HG02981 (cell line): Measurements from ENCODE around the gene ATG7.
"Not testable (repeated sequence)": the region's sequence is repeated elsewhere in the genome, so short reads cannot be mapped to it uniquely, and the experiment has no call there.

Source experiments
- ATAC-seq: cut with Tn5 transposase; IDR thresholded peaks from one replicate; pipeline ENCODE4 v1.9.1; 2021; ENCODE audit warnings: mild to moderate bottlenecking, moderate library complexity; ENCODE audit not compliant: unreplicated experiment

ATG7 gene

GRCh38 chr3:11459186-11459824 lies 187.1 kb downstream of the ATG7 start:
- no peak for ATAC-seq

GRCh38 chr3:11461226-11461625 lies 189.0 kb downstream of the ATG7 start:
- no peak for ATAC-seq

DNA sequence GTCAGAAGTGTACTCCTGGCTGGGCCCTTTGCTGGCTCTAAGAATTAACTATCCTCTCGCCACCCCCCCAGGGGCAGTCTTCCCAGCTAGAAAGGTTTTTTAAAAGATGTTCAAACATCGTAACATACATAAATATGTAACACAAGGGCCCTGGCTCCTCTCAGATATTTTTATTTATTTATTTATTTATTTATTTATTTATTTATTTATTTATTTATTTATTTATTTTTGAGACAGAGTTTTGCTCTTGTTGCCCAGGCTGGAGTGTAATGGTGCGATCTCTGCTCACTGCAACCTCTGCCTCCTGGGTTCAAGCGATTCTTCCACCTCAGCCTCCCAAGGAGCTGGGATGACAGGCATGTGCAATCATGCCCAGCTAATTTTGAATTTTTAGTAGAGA lies 190.5 kb downstream of the ATG7 start:
- ATAC-seq = not testable (repeated sequence)

GRCh38 chr3:11463591-11463990 lies 191.4 kb downstream of the ATG7 start:
- ATAC-seq = no peak

DNA sequence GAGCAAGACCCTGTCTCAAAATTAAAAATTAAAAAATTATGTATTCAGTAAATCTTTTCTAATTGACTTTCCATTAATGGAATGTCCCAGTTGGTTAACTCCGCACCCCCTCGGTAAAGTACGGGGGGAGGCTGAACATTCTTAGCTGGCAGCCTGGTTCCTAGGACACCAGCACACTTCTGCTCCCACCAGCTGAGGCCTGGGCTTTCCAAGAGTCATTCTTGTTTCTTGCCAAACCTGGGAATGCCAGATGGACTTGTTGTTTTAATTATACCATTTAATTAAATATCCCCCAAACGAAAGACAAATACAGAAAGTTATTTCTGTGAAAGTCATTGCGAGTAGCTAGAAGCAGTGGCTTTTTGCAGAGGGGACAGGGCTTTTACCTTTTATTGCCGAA lies 192.2 kb downstream of the ATG7 start:
- ATAC-seq = no peak

- no peak for ATAC-seq
Observed at GRCh38 chr3:11465744-11466616, 193.8 kb downstream of the ATG7 start.

DNA sequence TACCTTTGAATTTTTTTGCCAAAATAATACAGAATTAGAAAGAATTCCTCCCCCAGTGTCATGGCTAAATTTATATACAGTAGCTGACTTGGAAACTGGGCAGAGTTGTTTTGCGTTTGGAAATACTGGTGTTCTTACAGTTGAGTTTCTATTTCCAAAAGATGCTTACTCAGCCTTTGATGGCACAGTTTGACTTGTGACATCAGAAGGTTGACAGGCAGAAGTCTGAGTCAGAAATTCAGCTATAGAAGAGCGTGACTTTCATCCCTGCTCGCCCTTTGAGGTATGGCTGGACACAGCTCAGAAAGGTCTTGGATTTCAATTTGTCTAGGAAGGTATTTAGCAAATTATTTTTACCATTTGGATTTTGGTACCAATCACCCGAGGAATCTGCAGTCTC lies 195.7 kb downstream of the ATG7 start:
- ATAC-seq = no peak

DNA sequence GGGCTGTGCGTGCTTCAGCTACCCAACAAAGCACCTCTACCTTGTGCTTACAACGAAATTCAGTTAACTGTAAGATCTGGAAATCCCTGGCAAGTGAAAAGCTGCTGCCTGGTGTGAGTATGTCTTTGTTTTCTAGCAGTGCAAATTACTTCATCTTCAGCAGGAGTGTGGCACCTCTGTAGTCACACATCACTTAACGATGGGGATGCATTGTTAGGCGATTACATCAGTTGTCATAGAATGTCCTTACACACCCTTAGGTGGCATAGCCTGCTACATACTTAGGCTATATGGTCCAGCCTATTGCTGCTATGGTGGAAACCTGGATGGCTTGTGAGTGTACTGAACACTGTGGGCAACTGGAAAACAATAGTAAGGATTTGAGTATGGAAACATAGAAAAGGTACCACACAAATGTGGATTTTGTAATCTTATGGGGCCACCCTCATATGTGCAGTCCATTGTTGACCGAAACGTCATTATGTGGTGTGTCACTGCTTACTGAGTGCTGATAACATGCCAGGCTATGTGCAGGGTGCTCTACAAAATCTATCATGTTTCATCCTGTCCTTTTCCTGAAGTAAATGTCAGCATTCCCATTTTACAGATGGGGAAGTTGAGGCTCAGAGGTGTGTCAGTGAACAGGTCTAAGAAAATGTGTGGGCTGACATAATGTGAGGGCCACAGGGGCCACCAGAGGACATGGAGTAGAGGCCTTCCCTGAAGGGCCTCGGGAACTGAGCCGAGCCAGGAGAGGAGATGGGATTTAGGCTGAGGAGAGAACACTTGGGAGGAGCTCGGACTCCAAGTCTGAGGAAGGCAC lies 198.0 kb downstream of the ATG7 start:
- no peak for ATAC-seq

- ATAC-seq = no peak
Observed at GRCh38 chr3:11475324-11475723, 203.1 kb downstream of the ATG7 start.

GRCh38 chr3:11476735-11477144 lies 204.5 kb downstream of the ATG7 start:
- no peak for ATAC-seq

- ATAC-seq = no peak
Observed at GRCh38 chr3:11477407-11477911, 205.3 kb downstream of the ATG7 start.

DNA sequence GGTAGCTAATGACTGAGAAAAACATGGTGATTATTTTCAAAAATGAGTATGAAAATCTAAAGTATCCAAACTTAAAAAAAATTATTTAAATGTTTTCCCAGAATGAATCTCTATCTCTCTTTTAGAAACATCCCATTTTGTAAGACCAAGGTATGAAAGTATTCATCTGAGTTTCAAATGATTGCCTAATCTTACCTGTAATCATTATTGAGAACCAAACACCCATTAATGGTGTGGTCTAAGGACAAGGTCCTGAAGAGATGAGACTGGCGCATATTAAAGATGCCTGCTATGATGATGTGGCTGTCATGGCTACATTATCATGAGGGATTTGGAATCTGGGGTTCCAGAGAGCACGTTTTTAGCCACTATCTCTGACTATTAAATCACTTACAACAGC lies 206.0 kb downstream of the ATG7 start:
- no peak for ATAC-seq

DNA sequence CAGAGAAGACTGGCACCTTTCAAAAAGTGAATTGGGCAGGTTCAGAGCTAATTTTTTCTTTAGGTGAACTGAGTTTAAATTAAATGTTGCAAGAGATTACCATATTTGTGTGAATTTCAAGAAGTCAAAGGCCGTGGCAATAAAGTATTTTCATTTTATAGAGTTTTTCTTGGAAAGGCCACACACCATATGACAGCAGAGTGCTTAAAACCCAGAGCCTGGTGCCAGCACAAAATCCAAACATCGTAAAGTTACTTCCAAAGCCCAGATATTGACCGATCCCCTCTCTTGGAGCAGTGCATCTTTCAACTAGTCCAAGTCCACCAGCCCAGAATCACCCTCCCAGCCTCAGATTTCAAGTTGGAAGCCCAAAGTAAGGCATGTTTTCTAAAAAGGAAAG lies 207.0 kb downstream of the ATG7 start:
- no peak for ATAC-seq

DNA sequence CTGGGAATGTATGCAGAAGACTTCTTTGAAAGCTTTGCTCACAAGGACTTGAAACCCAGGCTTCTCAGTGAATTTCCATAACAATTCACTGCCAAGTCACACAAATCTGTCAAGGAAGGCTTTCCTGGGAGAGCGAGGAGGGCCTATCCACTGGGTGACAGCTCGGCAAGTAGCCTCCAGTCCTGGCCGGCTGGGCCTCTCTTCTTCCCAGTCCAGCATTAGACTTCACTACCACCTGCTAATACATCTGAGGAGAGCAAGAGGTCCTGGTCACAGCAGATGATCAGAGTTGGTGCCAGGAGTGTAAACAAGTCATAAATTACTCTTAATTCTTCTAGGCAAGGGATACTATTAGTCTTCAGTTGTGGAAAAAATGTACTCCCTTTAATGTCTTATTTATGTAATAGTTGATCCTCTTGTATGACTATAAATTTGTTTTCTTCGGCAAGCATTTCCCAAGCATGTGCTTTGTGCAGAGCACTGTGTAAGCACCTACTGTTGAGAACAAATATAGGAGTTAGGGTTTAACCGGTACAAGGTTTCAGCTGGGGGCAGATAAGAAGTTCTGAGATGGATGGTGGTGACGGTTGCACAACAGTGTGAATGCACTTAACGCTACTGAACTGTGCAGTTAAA lies 208.6 kb downstream of the ATG7 start:
- no peak for ATAC-seq

DNA sequence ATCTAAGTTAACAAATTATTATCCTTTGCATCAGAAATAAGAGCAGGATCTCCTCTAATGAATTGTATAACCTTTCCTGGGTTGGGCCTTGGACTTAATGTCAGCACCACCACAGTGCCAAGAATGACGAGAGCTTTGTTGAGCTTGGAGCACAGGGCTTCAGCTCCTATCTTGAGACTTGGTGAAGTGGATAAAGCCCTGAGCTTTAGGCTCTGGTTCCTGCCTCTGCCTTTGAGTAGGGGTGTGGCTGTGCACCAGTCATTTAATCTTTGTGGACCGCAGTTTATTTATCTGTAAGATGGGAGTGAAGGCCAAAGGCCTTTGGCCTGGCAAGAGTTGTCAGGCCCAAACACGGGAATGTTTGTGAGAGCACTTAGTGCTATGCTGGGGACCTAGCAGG lies 209.4 kb downstream of the ATG7 start:
- ATAC-seq = no peak

DNA sequence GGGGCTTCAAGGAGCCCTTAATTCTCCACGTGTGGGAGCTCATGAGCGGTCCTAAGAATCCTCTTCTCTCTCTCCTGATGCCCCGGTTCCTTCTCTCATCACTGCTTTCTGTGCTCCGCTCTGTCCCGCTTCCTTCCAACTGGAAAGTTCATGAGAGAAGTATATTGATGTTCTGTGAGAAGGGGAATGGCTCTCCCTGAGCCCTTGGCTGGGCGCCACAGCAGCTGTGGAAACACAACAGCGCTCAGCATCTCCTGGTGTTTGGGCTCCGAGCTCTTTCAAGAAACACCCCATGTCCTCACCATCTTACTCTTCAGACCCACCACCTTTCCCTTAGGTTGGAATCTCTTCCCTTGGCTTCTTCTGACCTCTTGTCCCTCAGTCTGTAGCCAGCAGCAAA lies 209.8 kb downstream of the ATG7 start:
- no peak for ATAC-seq

- ATAC-seq = not testable (repeated sequence)
Observed at GRCh38 chr3:11488356-11488755, 216.2 kb downstream of the ATG7 start.

GRCh38 chr3:11494131-11494916 lies 222.1 kb downstream of the ATG7 start:
- no peak for ATAC-seq

- ATAC-seq = no peak
Observed at GRCh38 chr3:11495948-11496557, 223.9 kb downstream of the ATG7 start.

DNA sequence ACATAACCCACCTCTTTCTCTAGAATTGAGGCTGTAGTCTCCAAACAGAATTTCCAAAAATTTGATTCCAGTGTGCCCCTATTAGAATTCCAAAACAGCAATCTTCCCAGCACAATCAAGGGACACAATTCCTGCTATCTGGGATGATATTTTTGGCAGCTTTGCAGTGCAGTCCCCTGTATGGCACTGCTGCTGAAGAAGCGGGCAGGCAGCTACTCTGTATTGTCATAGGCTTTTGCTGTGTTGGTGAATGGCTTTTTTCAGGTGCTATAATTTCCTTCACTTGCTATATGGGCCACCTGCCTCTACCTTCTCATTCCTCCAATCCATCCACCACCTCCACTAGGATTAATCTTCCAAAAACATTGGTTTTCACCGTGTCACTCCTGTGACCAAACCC lies 226.0 kb downstream of the ATG7 start:
- no peak for ATAC-seq
